ENCODE measurements around the gene KLHL7. TPM values are rescaled to one million over a fixed set of nuclear protein-coding genes. Genes with fewer than 3 reads are reported as not detected.

KLHL7 gene
- total and polyA plus RNA-seq, 9 of the 15 experiments (the other 6 are each of a cell fraction or from before 2014, with no cell fraction given) = 4.2 to 63.1 (median 32.3) TPM

- no peak overlapping the region for H2AFZ ChIP-seq (ENCODE audit: low read depth, low read length)
- H3K27me3 ChIP-seq (ENCODE audit: control insufficient read depth in 2 of 2, insufficient read depth in 2 of 2, low read length in 2 of 2) = no peaks in the 10 kb centered on the region
- DNase-seq (ENCODE audit: extremely low read depth in 1 of 4, low spot score in 3 of 4) (no peak), ATAC-seq (no peak), FAIRE-seq (no peak)
- peaks cover 0 to 3% of the 10 kb centered on the region in 2 experiments; a peak in 2 of 5 replicates for H3K4me1 ChIP-seq (replicated peaks in 1 of 2; ENCODE audit: control insufficient read depth in 2 of 2, insufficient read depth in 2 of 2, low read length in 2 of 2)
- no peaks in the 10 kb centered on the region for H4K20me1 ChIP-seq (replicated peaks; ENCODE audit: control insufficient read depth, insufficient read depth, low read length)
- no peaks in the 10 kb centered on the region for H3K9me3 ChIP-seq (replicated peaks; ENCODE audit: control insufficient read depth, insufficient read depth, low read depth, low read length)
- no peak for TF ChIP-seq ETV6 (IDR thresholded peaks at IDR 0.05; ENCODE audit: borderline replicate concordance in 1 of 2, low read depth in 2 of 2, low read length in 1 of 2)
- TF ChIP-seq ETV6 (CRISPR knock-in tag; IDR thresholded peaks at IDR 0.05; ENCODE audit: borderline replicate concordance) = no peak
- no peak for TF ChIP-seq HDAC3 (IDR thresholded peaks at IDR 0.05; ENCODE audit: borderline replicate concordance, partially characterized antibody)
- TF ChIP-seq CXXC5 (CRISPR knock-in tag; IDR thresholded peaks at IDR 0.05) = no peak
- TF ChIP-seq FOXK1 (CRISPR knock-in tag; IDR thresholded peaks at IDR 0.05; ENCODE audit: borderline replicate concordance) = no peak
- no peak for TF ChIP-seq ZNF318 (IDR thresholded peaks at IDR 0.05; ENCODE audit: borderline replicate concordance in 1 of 2, low read depth in 1 of 2)
- TF ChIP-seq MAFK (IDR thresholded peaks at IDR 0.05; ENCODE audit: low read length) = no peak
- TF ChIP-seq HEY1 (CRISPR knock-in tag; IDR thresholded peaks at IDR 0.05; ENCODE audit: borderline replicate concordance) = no peak
- TF ChIP-seq CHCHD3 (CRISPR knock-in tag; IDR thresholded peaks at IDR 0.05) = no peak
- TF ChIP-seq JUND (IDR thresholded peaks at IDR 0.05; ENCODE audit: borderline replicate concordance, low read depth, low read length) = no peak
- no peak for TF ChIP-seq JUND (tag; IDR thresholded peaks at IDR 0.05; ENCODE audit: borderline replicate concordance, low read depth, low read length)
- TF ChIP-seq MEF2A (IDR thresholded peaks at IDR 0.05; ENCODE audit: control insufficient read depth, low read depth, low read length) = no peak
- no peak for TF ChIP-seq SNRNP70 (optimal IDR thresholded peaks at IDR 0.05; ENCODE audit: low read depth, low read length)
- H3K4me2 ChIP-seq (ENCODE audit: insufficient read depth, low read length) = no peak overlapping the region
- POLR2A ChIA-PET = no interaction called here
- CTCF ChIA-PET (ENCODE audit: low intra/inter-chr PET ratio) = no interaction called here
- H3K36me3 ChIP-seq (ENCODE audit: control insufficient read depth, insufficient read depth, low read length) = no peaks in the 10 kb centered on the region
- 37% methylated on average over 4 of the region's 4 CpGs for WGBS (ENCODE audit: insufficient coverage, low coverage, missing lambda C conversion rate)
- H3K9me1 ChIP-seq (ENCODE audit: control insufficient read depth, insufficient read depth, low read length) = no peaks in the 10 kb centered on the region
- H3K79me2 ChIP-seq (ENCODE audit: control insufficient read depth, insufficient read depth, low read length) = no peaks in the 10 kb centered on the region
- no peak overlapping the region for H3K4me3 ChIP-seq
- no peak overlapping the region for H3K27ac ChIP-seq (ENCODE audit: extremely low read depth, low read depth, low read length)
- in situ Hi-C loops (cut with MboI) (no loop called here), intact Hi-C loops (cut with micrococcal nuclease) (no loop called here)
- no peak overlapping the region for H3K9ac ChIP-seq (ENCODE audit: insufficient read depth in 1 of 2, low read depth in 2 of 2, low read length in 2 of 2)
- BruUV-seq (replicated peaks) = no TSS peak
Measured at GRCh38 chr7:23208316-23208715, 102.7 kb downstream of the KLHL7 start.

All from K562 (cell line).